Glutamatergic neuron (in vitro differentiated cells): ENCODE data around the gene SPACA4. TPM values are rescaled to one million over a fixed set of nuclear protein-coding genes. Genes with fewer than 3 reads are reported as not detected.
A peak's percentile ranks its signal among the peaks of the same experiment; 100 is the strongest.

Experiments
- DNase-seq: peaks from one replicate; pipeline ENCODE4 v3.0.0; 2022
- H3K27ac Mint-ChIP-seq: one replicate; pipeline ENCODE4 v1.8.0; 2020; ENCODE audit warnings: mild to moderate bottlenecking, mixed read lengths, inconsistent platforms; ENCODE audit not compliant: unreplicated experiment
- H3K27me3 Mint-ChIP-seq: one replicate; pipeline ENCODE4 v1.8.0; 2020; ENCODE audit warnings: mild to moderate bottlenecking, moderate library complexity, mixed read lengths, inconsistent platforms; ENCODE audit not compliant: unreplicated experiment
- H3K36me3 Mint-ChIP-seq: one replicate; pipeline ENCODE4 v1.8.0; 2020; ENCODE audit warnings: mild to moderate bottlenecking, mixed read lengths, inconsistent platforms; ENCODE audit not compliant: unreplicated experiment
- H3K4me1 Mint-ChIP-seq: one replicate; pipeline ENCODE4 v1.8.0; 2020; ENCODE audit warnings: mild to moderate bottlenecking, low read depth, mixed read lengths, inconsistent platforms; ENCODE audit not compliant: unreplicated experiment
- H3K4me3 Mint-ChIP-seq: one replicate; pipeline ENCODE4 v1.8.0; 2020; ENCODE audit warnings: mild to moderate bottlenecking, mixed read lengths, inconsistent platforms; ENCODE audit not compliant: unreplicated experiment
- H3K9me3 Mint-ChIP-seq: one replicate; pipeline ENCODE4 v1.8.0; 2020; ENCODE audit warnings: mild to moderate bottlenecking, moderate library complexity, mixed read lengths, inconsistent platforms; ENCODE audit not compliant: unreplicated experiment
- total RNA-seq: library from RNA; stranded (reverse); fragmentation: NEBNext Ultra II Directional; extraction: Animal tissue kit (Norgen Biotek cat#: 25700); gene quantifications from one replicate; pipeline ENCODE4 v1.2.1, GENCODE V29; 2021; ENCODE audit not compliant: unreplicated experiment
- TF ChIP-seq, protein P1 (sequence below): fragments of 200-600 bp; sonication (generic); IDR thresholded peaks from one replicate; pipeline ENCODE4 v1.5.0; 2021; ENCODE audit not compliant: partially characterized antibody, unreplicated experiment

The SPACA4 gene
- total RNA-seq, 1 donor from 2014 or later, result not detected

DNA sequence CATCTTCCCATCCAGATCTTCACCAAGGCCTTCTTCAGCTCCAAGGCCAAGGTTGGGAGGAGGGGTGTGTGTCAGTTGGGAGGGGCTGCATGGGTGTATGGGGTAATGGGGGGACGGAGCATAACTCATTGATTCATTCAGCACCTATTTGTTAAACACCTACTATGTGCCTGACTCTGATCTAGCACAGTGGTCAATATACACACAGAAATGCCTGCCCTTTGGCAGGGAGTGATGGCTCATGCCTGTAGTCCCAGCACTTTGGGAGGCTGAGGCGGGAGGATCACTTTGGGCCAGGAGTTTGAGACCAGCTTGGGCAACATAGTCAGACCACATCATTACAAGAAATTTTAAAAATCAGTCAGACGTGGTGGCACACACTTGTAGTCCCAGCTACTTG, 19.2 kb upstream of the SPACA4 start:
- DNase-seq, result no peak
- TF ChIP-seq, protein P1, sequence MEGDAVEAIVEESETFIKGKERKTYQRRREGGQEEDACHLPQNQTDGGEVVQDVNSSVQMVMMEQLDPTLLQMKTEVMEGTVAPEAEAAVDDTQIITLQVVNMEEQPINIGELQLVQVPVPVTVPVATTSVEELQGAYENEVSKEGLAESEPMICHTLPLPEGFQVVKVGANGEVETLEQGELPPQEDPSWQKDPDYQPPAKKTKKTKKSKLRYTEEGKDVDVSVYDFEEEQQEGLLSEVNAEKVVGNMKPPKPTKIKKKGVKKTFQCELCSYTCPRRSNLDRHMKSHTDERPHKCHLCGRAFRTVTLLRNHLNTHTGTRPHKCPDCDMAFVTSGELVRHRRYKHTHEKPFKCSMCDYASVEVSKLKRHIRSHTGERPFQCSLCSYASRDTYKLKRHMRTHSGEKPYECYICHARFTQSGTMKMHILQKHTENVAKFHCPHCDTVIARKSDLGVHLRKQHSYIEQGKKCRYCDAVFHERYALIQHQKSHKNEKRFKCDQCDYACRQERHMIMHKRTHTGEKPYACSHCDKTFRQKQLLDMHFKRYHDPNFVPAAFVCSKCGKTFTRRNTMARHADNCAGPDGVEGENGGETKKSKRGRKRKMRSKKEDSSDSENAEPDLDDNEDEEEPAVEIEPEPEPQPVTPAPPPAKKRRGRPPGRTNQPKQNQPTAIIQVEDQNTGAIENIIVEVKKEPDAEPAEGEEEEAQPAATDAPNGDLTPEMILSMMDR, result no peak
- H3K27ac Mint-ChIP-seq, result no peak overlapping the region
- H3K27me3 Mint-ChIP-seq, result peaks cover 3% of the 10 kb centered on the region
- no peaks in the 10 kb centered on the region for H3K4me1 Mint-ChIP-seq
- H3K36me3 Mint-ChIP-seq, result no peaks in the 10 kb centered on the region
- H3K4me3 Mint-ChIP-seq, result no peak overlapping the region
- peaks cover 3% of the 10 kb centered on the region for H3K9me3 Mint-ChIP-seq

- Mint-ChIP-seq H3K9me3 (peaks cover 3% of the 10 kb centered on the region), H3K27me3 (peaks cover 3% of the 10 kb centered on the region), H3K4me3 (peak overlapping the region; percentile 79), H3K36me3 (no peaks in the 10 kb centered on the region), H3K4me1 (no peaks in the 10 kb centered on the region), H3K27ac (peak overlapping the region; percentile 12)
- TF ChIP-seq, protein P1, result peak; percentile 96
- DNase-seq, result peak; percentile 96
Measured at GRCh38 chr19:48588670-48589401, 17.7 kb upstream of the SPACA4 start.

DNA sequence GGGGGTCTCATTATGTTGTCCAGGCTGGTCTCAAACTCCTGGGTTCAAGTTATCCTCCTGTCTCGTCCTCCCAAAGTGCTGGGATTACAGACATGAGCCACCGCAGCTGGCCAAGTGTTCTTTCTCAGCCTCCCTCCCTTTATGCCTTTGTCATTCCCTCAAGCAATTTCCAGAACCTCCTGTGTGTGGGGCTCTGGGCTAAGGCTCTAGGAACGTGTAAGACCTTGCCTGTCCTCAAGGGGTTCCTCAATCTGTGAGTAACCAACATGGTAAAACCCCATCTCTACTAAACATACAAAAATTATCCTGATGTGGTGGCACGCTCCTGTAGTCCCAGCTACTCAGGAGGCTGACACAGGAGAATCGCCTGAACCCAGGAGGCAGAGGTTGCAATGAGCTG, 15.5 kb upstream of the SPACA4 start:
- H3K27ac Mint-ChIP-seq, result no peak overlapping the region
- TF ChIP-seq, protein P1, result no peak
- no peaks in the 10 kb centered on the region for H3K36me3 Mint-ChIP-seq
- peaks cover 3% of the 10 kb centered on the region for H3K9me3 Mint-ChIP-seq
- no peaks in the 10 kb centered on the region for H3K4me1 Mint-ChIP-seq
- no peak overlapping the region for H3K4me3 Mint-ChIP-seq
- DNase-seq, result no peak
- H3K27me3 Mint-ChIP-seq, result peaks cover 3% of the 10 kb centered on the region

DNA sequence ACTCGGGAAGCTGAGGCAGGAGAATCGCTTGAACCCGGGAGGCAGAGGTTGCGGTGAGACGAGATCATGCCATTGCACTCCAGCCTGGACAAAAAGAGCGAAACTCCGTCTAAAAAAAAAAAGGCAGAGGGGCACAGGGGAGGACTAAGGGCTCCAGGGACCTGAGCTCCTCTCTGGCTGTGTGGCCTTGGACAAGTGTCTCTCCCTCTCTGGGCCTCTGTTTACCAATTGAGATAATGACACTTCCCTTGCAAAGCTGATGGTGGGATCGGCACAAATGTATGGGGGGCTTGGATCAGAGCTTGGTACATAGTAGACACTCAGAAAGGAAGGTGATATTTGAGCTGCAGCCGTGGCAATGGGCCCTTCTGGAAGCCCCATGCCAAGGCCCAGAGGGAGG, 11.4 kb upstream of the SPACA4 start:
- TF ChIP-seq, protein P1, result no peak
- no peaks in the 10 kb centered on the region for H3K36me3 Mint-ChIP-seq
- DNase-seq, result no peak
- H3K27ac Mint-ChIP-seq, result no peak overlapping the region
- no peak overlapping the region for H3K4me3 Mint-ChIP-seq
- H3K9me3 Mint-ChIP-seq, result peaks cover 3% of the 10 kb centered on the region
- H3K27me3 Mint-ChIP-seq, result no peaks in the 10 kb centered on the region
- H3K4me1 Mint-ChIP-seq, result no peaks in the 10 kb centered on the region

GRCh38 chr19:48595833-48596232, 10.7 kb upstream of the SPACA4 start:
- Mint-ChIP-seq H3K4me3 (no peak overlapping the region), H3K4me1 (no peaks in the 10 kb centered on the region), H3K9me3 (peaks cover 3% of the 10 kb centered on the region), H3K36me3 (no peaks in the 10 kb centered on the region), H3K27me3 (no peaks in the 10 kb centered on the region), H3K27ac (no peak overlapping the region)
- no peak for DNase-seq
- TF ChIP-seq, protein P1, result no peak
